GM10266 (cell line): ENCODE data around the gene FAM83C.

Experiments used
- DNase-seq: peaks from one replicate; pipeline ENCODE4 v3.0.0; 2012; ENCODE audit errors: extremely low spot score
- CTCF ChIP-seq: IDR thresholded peaks from 2 replicates; pipeline ENCODE4 v1.5.1; 2012; ENCODE audit warnings: mild to moderate bottlenecking, low read depth; ENCODE audit not compliant: control insufficient read depth, insufficient read depth; ENCODE audit errors: missing control alignments

FAM83C gene

GRCh38 chr20:35311409-35311808 is 19.2 kb upstream of the FAM83C start:
- TF ChIP-seq CTCF: no peak
- no peak for DNase-seq

GRCh38 chr20:35307666-35308653 is 15.7 kb upstream of the FAM83C start:
- DNase-seq: no peak
- no peak for TF ChIP-seq CTCF

- TF ChIP-seq CTCF: peak; percentile 68
- no peak for DNase-seq
Measured at GRCh38 chr20:35306931-35307517, 14.8 kb upstream of the FAM83C start.

GRCh38 chr20:35305682-35306556 is 13.7 kb upstream of the FAM83C start:
- DNase-seq: no peak

GRCh38 chr20:35304956-35305355 is 12.7 kb upstream of the FAM83C start:
- TF ChIP-seq CTCF: no peak
- no peak for DNase-seq

More at GRCh38 chr20:35305682-35306556, 13.7 kb upstream of the FAM83C start:
- no peak for TF ChIP-seq CTCF

- peak; percentile 92 for TF ChIP-seq CTCF
- peak; percentile 88 for DNase-seq
Measured at GRCh38 chr20:35303735-35304491, 11.7 kb upstream of the FAM83C start.
